SW480 (cell line): ENCODE data around the gene RPLP1.

Source experiments
- DNase-seq: peaks from one replicate; pipeline ENCODE4 v3.0.0-alpha.2; 2016; ENCODE audit warnings: low spot score

RPLP1 gene

DNA sequence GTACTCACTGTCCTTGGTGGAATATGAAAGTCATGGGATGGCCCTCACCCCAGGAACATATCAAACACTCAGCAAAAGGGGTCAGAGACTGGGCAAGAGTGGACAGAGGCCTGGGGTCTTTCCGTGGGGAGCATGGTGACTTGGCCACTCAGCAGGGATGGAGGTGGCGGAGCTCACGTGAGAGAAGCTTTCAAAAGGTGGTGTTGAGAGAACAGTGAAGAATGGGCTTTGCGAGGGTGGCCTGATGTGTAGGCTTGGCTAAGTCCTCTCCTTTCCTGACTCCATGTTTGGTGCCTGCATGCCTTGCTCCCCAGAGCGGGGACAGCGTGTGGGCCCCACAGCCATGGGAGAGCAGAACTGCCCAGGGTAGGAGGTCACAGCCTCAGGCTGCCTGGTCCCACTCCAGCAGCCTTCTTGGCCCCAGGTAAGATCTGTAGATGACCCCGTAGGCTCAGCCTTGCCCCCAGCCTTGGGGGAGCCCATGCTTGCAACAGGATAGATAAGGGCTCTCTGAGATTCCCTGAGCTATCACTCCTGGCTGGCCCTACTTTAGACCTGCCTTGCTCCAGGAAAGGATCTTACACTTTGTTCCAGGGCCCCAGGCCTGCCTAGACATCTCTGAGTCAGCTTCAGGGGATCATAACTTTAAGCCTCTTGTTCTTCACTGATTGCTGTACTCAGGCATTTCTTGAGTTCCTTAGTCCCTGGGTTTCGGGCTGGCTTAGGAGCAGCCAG is 17.0 kb downstream of the RPLP1 start:
- no peak for DNase-seq

DNA sequence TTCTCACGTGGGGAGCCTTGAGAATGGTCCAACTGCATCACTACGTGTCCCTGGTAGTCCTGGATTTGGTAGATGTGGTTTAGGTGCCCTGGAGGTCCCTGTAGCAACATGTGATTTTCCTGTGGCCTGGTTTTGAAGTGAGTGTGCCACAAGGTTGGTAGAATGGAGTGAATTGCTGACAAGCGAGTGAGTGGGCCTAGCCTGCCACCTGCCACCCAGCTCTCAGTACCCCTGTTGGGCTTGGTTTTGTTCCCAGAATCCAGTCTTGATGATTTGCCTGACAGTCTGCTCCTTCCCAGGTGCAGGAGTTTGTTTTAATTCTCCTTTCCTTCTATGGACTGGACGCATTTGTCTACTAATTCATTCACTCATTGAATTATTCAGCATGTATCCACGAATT is 19.4 kb downstream of the RPLP1 start:
- no peak for DNase-seq

DNA sequence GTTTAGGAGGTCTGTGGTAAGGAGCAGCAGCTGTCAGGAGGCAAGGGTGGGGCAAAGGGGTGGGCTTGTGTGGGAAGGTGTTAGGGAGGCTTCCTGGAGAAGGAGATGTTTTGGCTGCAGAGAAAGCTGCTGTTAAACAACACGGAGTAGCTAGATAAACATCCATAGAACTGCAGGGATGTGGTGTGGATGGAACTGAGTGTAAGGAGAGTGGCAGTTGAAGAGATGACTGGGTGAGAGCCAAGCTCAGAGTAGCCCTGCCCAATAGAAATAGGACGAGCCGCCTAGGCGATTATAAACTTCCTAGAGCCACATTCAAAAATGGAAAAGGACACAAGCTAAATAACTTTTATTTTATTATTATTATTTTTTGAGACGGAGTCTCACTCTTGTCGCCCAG is 19.9 kb downstream of the RPLP1 start:
- DNase-seq: no peak

GRCh38 chr15:69474291-69474690 is 21.7 kb downstream of the RPLP1 start:
- DNase-seq: no peak

DNA sequence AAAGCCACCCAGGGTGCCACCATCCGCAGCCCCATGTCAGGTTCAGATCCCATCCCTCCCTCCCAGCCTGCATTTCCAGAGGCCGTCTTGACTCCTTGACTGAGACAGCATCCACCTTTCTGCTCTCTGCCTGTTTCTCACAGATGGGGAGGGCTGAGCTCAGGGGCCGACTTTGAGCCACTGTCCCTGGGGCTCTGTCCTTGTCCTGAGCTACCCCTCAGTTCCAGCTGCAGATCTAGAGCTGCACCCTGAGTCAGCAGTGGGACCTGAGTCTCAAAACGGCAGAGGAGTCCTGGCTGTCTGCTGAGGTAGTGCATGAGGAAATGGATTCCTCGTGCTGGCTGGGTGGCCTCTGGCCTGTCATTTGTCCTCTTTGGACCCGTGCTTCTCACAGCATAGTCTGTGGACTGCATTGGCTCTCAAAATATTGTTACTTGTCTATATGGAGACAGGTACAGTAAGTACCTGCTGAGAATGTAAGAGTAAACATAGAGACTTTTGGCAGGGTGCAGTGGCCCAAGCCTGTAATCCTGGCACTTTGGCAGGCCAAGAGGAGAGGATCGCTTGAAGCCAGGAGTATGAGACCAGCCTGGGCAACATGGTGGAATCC is 22.3 kb downstream of the RPLP1 start:
- DNase-seq: no peak

DNA sequence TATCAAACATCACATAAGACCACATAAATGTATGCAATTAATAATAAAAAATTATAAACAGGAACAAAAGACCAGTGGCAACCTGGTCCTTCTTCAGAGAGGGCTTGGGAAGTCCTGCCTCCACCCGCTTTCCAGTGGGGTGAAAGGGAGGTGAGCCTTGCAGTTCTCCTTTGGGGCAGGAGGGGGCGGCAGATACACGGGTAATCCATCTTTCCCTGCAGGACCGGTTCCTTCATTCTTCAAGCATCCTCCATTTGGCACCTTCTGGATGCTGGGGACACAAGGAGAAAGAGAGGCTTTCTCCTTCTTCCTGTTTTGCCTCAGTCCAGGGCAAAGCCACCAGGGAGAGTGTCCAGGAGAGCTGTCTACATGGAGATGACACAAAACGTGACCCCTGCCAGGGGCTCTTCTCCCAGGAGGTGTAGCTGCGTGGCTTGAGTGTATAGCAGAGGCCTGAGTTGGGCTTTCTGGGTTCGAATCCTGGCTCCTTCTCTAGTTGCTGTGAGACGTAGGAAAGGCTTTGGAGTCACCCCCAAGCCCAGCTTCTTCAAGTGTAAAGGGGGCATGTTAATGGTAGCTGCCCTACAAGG is 23.2 kb downstream of the RPLP1 start:
- DNase-seq: peak; percentile 63

DNA sequence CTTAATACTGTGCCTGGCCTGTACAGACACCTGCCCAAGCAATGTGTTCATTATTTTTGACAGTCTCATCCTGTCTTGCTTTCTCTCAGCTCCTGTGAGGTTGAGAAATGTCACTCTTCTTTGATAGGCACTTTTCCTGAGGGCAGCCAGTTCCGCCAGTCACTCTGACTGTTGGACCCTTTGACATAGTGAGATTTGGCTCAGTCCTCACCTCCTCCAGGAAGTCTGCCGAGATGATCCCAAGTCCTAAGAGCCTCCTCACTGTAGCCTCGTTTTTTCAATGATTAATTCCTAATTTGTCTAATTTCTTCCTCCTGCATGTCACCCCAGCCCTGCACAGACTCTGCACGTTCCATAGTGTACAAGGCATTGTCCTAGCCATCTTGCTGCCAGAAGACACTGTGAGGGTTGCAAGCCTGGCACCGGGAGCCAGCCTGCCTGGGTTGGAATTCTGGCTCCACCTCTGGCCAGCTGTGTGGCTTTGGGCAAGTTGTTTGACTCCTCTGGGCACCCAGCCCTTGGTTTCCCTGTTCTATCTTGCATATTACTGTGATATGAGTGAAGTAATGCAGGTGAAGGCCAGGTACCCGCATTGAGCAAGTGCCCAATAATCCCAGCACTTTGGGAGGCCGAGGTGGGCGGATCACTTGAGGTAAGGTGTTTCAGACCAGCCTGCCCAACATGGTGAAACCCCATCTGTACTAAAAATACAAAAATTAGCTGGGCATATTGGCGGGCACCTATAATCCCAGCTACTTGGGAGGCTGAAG is 24.3 kb downstream of the RPLP1 start:
- DNase-seq: no peak

DNA sequence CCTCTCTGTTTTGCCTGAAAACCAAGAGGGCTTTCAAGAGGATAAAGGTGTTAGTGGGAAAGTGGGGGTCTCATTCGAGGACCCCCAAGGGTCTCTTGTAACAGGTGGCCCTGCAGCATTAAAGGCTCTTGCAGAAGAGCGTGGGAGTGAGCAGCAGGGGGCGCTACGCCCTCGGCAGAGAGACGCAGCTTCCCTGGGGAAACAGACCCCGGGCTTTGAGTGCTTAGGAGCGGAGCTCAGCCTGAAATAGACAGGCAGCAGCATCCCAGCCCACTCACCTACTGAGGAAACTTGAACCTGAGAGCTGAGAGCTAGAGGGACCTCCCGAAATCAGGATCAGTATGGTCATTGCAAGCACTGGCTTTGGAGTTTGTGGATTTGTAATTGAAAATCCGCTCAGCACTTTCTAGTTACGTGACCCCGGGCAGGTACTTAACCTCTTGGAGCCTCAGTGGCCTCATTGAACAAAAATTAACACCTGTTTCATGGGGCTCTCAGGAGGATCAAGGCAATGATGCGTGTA is 25.7 kb downstream of the RPLP1 start:
- peak; percentile 68 for DNase-seq

GRCh38 chr15:69479081-69479480 is 26.5 kb downstream of the RPLP1 start:
- DNase-seq: no peak

DNA sequence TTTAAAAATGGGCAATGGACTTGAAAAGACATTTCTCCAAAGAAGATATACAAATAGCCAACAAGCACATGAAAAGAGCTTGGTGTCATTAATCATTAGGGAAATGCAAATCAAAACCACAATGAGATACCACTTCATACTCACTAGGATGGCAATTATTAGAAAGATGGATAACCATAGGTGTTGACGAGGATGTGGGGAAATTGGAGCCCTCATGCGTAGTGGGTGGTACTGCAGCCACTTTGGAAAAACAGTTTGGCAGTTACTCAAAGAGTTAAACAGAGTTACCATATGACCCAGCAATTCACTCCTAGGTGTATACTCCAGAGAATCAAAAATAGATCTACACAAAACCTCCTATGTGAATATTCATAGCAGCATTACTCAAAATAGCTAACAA is 27.4 kb downstream of the RPLP1 start:
- DNase-seq: no peak

DNA sequence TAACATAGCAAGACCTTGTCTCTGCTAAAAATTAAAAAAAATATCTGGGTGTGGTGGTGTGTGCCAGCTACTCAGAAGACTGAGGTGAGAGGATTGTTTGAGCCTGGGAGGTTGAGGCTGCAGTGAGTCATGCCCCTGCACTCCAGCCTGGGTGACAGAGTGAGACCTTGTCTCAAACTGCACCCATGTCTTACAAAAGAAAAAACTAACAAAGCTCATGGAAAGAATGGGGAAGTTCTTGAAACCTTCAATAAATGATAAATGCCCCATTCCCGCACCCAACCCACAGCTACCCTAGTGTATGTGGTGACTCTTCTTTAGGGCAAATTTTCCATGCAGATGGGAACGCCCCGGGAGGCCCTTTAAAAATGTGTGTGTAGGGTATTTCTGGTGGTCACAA is 28.3 kb downstream of the RPLP1 start:
- DNase-seq: no peak

- no peak for DNase-seq
Observed at GRCh38 chr15:69482686-69483256, 30.2 kb downstream of the RPLP1 start.

DNA sequence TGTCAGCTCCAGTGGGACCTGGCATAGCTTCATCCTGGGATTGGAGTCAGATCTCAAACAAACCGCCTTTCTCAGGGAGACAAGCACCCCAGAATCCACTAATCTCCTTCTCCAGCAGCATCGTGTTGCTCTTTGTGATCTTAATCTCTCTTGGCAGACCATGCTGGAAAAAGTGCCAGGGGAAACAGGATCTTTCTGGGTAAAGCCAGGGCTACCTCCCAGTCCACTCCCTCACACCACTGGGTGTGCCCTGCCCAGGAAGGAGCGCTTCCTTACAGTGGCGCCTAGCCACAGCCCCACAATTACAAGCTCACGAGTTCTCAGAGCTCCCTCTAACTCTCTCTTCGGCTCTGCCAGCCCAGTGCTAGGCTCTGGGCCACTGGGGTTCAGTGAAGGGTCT is 32.2 kb downstream of the RPLP1 start:
- DNase-seq: no peak

GRCh38 chr15:69486481-69487110 is 34.0 kb downstream of the RPLP1 start:
- DNase-seq: no peak

GRCh38 chr15:69489073-69489571 is 36.5 kb downstream of the RPLP1 start:
- no peak for DNase-seq

DNA sequence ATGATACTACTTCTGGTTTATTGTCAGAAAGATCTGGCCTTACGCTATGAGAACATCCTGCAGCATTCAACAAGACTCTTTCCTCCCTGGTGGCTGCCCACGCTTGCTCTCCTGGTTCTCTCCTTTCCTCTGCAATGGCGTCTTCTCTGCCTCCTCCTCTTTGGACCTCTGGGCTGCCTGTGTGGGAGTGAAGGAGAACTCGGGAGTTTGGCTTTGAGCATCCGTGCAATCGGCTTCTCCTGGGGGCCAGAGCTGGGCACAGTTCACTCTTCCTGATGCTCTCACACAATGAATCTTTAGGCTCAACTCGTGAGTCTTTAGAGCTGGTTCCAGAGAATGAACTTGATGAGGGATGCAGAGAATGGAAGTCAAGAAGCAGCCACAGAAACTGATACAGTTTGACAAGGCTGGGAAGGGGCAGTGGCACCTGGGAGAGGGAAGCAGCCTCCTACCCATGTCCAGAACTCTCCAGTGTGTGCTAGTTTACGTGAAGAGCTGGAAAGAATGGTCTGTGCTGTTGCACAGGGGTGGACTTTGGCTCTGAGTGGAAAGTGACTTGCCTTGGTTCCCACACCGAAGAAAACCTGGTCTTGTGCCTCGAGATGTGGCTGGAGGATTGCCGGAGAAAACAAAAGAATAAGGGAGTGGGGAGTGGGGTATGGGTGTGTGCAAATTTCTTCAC is 37.9 kb downstream of the RPLP1 start:
- no peak for DNase-seq

DNA sequence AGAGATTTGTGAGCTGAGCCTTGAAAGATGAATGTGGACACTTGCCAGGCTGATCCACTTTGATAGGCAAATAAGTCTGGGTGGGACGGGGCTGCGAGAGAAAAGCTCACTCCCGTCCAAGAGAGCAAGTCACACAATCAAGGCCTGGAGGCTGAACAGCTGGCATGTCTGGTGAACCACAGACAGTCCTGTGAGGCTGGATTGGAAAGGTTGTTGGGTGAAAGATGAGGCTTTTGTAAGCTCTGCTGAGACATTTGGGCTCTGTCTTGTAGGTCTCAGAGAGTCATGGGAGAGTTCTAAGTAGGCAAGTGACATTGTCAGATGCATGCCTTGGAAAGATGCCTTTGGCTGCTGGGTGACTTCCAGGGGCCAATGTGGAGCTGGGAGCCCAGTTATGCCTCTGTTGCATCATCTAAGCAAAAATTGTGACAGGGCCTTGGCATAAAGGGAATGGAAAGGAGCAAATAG is 38.5 kb downstream of the RPLP1 start:
- no peak for DNase-seq

GRCh38 chr15:69493406-69493805 is 40.8 kb downstream of the RPLP1 start:
- DNase-seq: no peak

DNA sequence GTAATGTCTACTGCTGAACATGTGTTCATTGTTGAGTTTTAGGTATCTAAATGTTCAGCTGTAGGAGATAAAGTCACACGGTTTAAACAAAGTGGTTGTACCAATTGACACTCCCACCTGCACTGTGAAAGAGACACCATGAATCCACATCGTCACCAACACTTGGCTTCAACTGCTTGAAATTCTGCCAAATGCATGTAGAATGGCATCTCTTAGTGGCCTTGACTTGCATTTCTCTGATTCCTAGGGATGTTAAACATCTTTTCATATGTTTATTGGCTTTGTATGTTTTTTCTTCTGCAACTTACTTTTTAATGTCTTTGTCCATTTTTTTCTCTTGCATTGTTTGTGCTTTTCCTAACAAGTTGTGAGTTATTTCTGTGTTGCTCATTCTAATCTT is 43.4 kb downstream of the RPLP1 start:
- no peak for DNase-seq

GRCh38 chr15:69497076-69497475 is 44.5 kb downstream of the RPLP1 start:
- no peak for DNase-seq

DNA sequence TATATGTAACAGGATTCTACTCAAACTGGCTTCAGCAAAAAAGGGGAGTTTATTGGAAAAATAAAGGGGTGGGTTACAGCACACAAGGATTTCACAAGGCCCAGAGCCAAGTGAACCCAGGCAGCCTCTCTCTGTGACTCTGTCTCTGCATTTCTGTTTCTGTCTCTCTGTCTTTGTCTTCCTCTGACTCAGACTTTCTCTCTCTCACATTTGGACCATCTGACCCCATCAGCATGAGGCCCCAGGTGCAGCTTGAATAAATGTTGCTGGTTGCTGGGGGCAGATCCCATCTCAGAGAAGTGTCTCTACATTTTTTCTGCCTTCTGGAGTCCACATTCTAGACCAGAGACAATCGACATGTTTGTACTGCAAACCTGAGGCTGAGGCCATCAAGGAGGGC is 45.0 kb downstream of the RPLP1 start:
- no peak for DNase-seq
